ENCODE measurements around the gene MOG. TPM values are rescaled to one million over a fixed set of nuclear protein-coding genes. Genes with fewer than 3 reads are reported as not detected.
A peak's percentile ranks its signal among the peaks of the same experiment; 100 is the strongest.

The MOG gene
- total RNA-seq, 1 experiment from 2014 or later, result 0.55 TPM

DNA sequence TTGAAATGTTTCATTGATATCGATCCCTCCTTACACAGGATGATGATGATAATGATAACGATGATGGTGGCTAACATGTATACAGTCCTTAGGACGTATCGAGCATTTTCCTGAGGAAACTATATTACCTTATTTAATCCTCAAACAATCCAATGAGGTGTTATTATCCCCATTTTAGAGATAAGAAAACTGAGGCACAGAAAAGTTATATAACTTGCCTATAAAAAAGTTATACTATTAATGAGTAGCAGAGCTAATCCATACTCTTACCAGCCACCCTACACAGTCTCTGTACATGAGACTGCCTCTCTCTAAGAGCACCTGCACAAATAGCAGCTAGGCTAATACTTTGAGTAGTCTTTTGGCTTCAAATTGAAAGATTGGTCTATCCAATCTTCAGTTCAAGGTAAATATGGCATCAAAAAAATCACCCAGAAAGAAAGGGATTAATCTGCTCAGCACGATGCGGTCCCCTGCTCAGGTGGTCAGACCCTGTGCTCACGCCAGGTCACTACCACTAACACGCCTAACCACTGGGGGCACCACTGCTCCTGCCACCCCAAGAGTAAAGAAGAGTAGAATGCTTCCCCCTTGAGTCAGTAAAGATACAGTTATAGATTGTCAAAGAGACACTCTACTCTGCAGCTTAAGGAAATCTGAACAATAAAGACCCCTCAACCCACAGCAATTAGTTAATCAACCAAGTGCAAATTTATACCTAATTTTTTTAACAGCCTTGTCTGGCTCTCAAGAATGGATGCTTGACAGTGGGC is 38.9 kb upstream of the MOG start:
- no peaks in the 10 kb centered on the region for H3K27me3 Mint-ChIP-seq (ENCODE audit: low read depth)
- TF ChIP-seq, protein P1, sequence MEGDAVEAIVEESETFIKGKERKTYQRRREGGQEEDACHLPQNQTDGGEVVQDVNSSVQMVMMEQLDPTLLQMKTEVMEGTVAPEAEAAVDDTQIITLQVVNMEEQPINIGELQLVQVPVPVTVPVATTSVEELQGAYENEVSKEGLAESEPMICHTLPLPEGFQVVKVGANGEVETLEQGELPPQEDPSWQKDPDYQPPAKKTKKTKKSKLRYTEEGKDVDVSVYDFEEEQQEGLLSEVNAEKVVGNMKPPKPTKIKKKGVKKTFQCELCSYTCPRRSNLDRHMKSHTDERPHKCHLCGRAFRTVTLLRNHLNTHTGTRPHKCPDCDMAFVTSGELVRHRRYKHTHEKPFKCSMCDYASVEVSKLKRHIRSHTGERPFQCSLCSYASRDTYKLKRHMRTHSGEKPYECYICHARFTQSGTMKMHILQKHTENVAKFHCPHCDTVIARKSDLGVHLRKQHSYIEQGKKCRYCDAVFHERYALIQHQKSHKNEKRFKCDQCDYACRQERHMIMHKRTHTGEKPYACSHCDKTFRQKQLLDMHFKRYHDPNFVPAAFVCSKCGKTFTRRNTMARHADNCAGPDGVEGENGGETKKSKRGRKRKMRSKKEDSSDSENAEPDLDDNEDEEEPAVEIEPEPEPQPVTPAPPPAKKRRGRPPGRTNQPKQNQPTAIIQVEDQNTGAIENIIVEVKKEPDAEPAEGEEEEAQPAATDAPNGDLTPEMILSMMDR (IDR thresholded peaks at IDR 0.05), result peak; percentile 23; the same call in 1 of the 2 replicates
- TF ChIP-seq EMX1 (CRISPR knock-in tag; IDR thresholded peaks at IDR 0.05) (no peak), FOXJ3 (CRISPR knock-in tag; IDR thresholded peaks at IDR 0.05; ENCODE audit: borderline replicate concordance) (no peak)
- POLR2A ChIA-PET, result no interaction called here
- no peaks in the 10 kb centered on the region for H3K9me3 Mint-ChIP-seq
- peak; percentile 65 for DNase-seq (ENCODE audit: low spot score)
- H3K36me3 Mint-ChIP-seq, result peaks cover 85% of the 10 kb centered on the region
- H3K4me3 Mint-ChIP-seq, result no peak overlapping the region
- H3K4me1 Mint-ChIP-seq, result peaks cover 22% of the 10 kb centered on the region
- peak; percentile 96 for ATAC-seq
- CTCF ChIA-PET, result interaction anchor here (0.7 to 1.9 kb wide), 9 partner anchors 9 to 242 kb away, joined by 3 to 10 read pairs (median 4); no protein-coding TSS in a partner anchor
- H3K27ac Mint-ChIP-seq, result no peak overlapping the region; the same call in 1 of the 2 replicates

DNA sequence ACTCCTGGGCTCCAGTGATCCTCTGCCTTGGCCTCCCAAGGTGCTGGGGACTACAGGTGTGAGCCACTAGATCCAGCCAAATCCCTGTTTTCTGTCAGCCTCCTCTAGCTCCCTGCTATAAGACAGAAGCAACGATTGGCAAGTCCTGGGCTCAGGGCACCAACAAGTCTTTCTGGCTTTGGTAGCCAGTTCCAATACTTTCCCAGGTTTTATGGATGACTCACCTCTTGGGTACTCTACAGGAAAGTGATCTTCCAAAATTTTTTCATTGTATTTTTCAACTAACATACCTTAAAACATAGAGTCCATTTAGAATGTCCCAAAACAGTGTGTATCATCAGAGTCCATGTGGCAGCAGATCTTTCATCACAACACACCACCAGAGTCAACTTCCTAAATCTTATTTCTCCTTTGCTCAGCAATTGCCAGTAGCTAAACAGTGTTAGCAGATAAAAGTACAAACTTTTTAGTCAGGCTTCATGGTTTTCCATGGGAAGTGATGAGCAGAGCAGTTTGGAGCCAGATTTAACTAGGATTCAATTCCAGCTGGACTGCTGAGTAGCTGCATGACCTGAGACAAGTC is 37.2 kb upstream of the MOG start:
- H3K36me3 Mint-ChIP-seq, result peaks cover 81% of the 10 kb centered on the region
- H3K4me1 Mint-ChIP-seq, result peaks cover 39% of the 10 kb centered on the region
- no peak for DNase-seq (ENCODE audit: low spot score)
- TF ChIP-seq ZNF121 (CRISPR knock-in tag; IDR thresholded peaks at IDR 0.05), result peak; percentile 47; the same call in 1 of the 2 replicates
- TF ChIP-seq GTF2I (CRISPR knock-in tag; conservative IDR thresholded peaks at IDR 0.05), result no peak
- TF ChIP-seq ZBTB21 (CRISPR knock-in tag; IDR thresholded peaks at IDR 0.05; ENCODE audit: borderline replicate concordance), result no peak
- H3K9me3 Mint-ChIP-seq, result no peaks in the 10 kb centered on the region
- ATAC-seq, result no peak
- ChIA-PET POLR2A (no interaction called here), CTCF (interaction anchor here (0.9 to 1.6 kb wide), 2 partner anchors 16 to 34 kb away, joined by 4 to 7 read pairs; no protein-coding TSS in a partner anchor)
- H3K27me3 Mint-ChIP-seq (ENCODE audit: low read depth), result no peaks in the 10 kb centered on the region
- no peak overlapping the region for H3K4me3 Mint-ChIP-seq
- peak overlapping the region; percentile 45; the same call in 1 of the 2 replicates for H3K27ac Mint-ChIP-seq

DNA sequence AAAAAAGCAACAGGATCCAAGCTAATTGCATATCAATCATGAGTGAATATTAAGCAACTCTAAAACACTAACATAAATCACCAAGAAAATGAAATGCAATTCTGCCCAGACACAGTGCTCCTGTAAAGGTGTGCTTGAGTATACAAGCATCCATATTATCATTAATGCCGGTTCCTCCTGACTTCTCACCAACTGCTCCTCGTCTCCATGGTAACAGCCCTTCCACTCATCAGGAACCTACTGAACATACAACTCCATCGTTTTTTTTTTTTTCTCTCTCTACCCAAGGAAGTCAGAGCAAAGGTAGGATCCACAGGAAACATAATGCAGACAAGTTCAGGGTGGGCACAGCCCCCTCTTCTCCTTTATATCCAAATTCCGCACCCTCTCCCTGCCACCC is 36.3 kb upstream of the MOG start:
- CTCF ChIA-PET, result interaction anchor here (0.9 to 1.6 kb wide), 2 partner anchors 17 to 33 kb away, joined by 4 to 7 read pairs; no protein-coding TSS in a partner anchor
- peaks cover 48% of the 10 kb centered on the region for H3K4me1 Mint-ChIP-seq

More for the DNA sequence above, 36.3 kb upstream of the MOG start:
- ATAC-seq (no peak), DNase-seq (ENCODE audit: low spot score) (no peak)
- Mint-ChIP-seq H3K4me3 (no peak overlapping the region), H3K27ac (peak overlapping the region; percentile 37), H3K36me3 (peaks cover 74% of the 10 kb centered on the region), H3K9me3 (no peaks in the 10 kb centered on the region), H3K27me3 (ENCODE audit: low read depth) (no peaks in the 10 kb centered on the region)
- POLR2A ChIA-PET, result no interaction called here
- TF ChIP-seq NR3C1 (CRISPR knock-in tag; conservative IDR thresholded peaks at IDR 0.05; ENCODE audit: low read depth), result no peak
- TF ChIP-seq, protein P2, sequence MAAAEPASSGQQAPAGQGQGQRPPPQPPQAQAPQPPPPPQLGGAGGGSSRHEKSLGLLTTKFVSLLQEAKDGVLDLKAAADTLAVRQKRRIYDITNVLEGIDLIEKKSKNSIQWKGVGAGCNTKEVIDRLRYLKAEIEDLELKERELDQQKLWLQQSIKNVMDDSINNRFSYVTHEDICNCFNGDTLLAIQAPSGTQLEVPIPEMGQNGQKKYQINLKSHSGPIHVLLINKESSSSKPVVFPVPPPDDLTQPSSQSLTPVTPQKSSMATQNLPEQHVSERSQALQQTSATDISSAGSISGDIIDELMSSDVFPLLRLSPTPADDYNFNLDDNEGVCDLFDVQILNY (CRISPR knock-in tag; IDR thresholded peaks at IDR 0.05), result no peak
- TF ChIP-seq ZNF396 (CRISPR knock-in tag; IDR thresholded peaks at IDR 0.05; ENCODE audit: borderline replicate concordance), result no peak
- TF ChIP-seq, protein P3, sequence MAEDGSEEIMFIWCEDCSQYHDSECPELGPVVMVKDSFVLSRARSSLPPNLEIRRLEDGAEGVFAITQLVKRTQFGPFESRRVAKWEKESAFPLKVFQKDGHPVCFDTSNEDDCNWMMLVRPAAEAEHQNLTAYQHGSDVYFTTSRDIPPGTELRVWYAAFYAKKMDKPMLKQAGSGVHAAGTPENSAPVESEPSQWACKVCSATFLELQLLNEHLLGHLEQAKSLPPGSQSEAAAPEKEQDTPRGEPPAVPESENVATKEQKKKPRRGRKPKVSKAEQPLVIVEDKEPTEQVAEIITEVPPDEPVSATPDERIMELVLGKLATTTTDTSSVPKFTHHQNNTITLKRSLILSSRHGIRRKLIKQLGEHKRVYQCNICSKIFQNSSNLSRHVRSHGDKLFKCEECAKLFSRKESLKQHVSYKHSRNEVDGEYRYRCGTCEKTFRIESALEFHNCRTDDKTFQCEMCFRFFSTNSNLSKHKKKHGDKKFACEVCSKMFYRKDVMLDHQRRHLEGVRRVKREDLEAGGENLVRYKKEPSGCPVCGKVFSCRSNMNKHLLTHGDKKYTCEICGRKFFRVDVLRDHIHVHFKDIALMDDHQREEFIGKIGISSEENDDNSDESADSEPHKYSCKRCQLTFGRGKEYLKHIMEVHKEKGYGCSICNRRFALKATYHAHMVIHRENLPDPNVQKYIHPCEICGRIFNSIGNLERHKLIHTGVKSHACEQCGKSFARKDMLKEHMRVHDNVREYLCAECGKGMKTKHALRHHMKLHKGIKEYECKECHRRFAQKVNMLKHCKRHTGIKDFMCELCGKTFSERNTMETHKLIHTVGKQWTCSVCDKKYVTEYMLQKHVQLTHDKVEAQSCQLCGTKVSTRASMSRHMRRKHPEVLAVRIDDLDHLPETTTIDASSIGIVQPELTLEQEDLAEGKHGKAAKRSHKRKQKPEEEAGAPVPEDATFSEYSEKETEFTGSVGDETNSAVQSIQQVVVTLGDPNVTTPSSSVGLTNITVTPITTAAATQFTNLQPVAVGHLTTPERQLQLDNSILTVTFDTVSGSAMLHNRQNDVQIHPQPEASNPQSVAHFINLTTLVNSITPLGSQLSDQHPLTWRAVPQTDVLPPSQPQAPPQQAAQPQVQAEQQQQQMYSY (CRISPR knock-in tag; IDR thresholded peaks at IDR 0.05), result no peak
- TF ChIP-seq SMAD3 (CRISPR knock-in tag; IDR thresholded peaks at IDR 0.05; ENCODE audit: borderline replicate concordance), result no peak
- TF ChIP-seq NFATC4 (CRISPR knock-in tag; IDR thresholded peaks at IDR 0.05), result no peak
- TF ChIP-seq ETV6 (CRISPR knock-in tag; IDR thresholded peaks at IDR 0.05), result no peak
- TF ChIP-seq SP1 (CRISPR knock-in tag; conservative IDR thresholded peaks at IDR 0.05), result no peak
- TF ChIP-seq SOX15 (CRISPR knock-in tag; IDR thresholded peaks at IDR 0.05), result no peak
